PC-9 (cell line): Measurements from ENCODE around the gene DFFA. TPM values are rescaled to one million over a fixed set of nuclear protein-coding genes. Genes with fewer than 3 reads are reported as not detected.

Experiments used
- BruUV-seq: library from RNA; stranded (reverse); fragments of 400-500 nt; replicated peaks from 2 replicates; lab custom pipeline; 2021; lab: Mats Ljungman, UMichigan
- CTCF ChIA-PET: fragments of 300-600 bp; sonication (Branson Sonifier 250); formaldehyde crosslinking; loops from one replicate; lab custom pipeline; 2022; ENCODE audit warnings: antibody characterized with exemption; lab: Charles Lee
- POLR2A ChIA-PET: fragments of 300-600 bp; sonication (Branson Sonifier 250); formaldehyde crosslinking; loops from one replicate; lab custom pipeline; 2022; ENCODE audit warnings: antibody characterized with exemption; ENCODE audit not compliant: unreplicated experiment; lab: Charles Lee
- DNase-seq, 2 experiments: peaks; one replicate each; pipeline versions ENCODE4 v3.0.0 to v3.0.0-alpha.2; 2015 to 2022; ENCODE audit warnings: mixed read lengths in 1 of 2
- H2AFZ ChIP-seq: fragments of 200-600 bp; sonication (generic); 2 replicates; pipeline ENCODE4 v1.8.1; 2017; ENCODE audit warnings: antibody characterized with exemption
- H3F3A ChIP-seq: fragments of 200-600 bp; sonication (generic); 2 replicates; pipeline ENCODE4 v1.8.1; 2017; ENCODE audit warnings: antibody characterized with exemption, mild to moderate bottlenecking, low read depth; ENCODE audit not compliant: insufficient read depth
- H3K27ac ChIP-seq: fragments of 200-600 bp; sonication (generic); 2 replicates; pipeline ENCODE4 v1.6.1; 2016; ENCODE audit warnings: mixed run types
- H3K27me3 ChIP-seq: fragments of 200-600 bp; sonication (generic); 2 replicates; pipeline ENCODE4 v1.6.1; 2016; ENCODE audit warnings: low read depth, mixed run types; ENCODE audit not compliant: insufficient read depth
- H3K36me3 ChIP-seq: fragments of 200-600 bp; sonication (generic); 2 replicates; pipeline ENCODE4 v1.6.1; 2016; ENCODE audit warnings: low read depth, mixed run types
- H3K4me1 ChIP-seq: fragments of 200-600 bp; sonication (generic); replicated peaks from 2 replicates; pipeline ENCODE4 v1.6.1; 2016; ENCODE audit warnings: mixed run types; ENCODE audit not compliant: insufficient read depth
- H3K4me2 ChIP-seq: fragments of 200-600 bp; sonication (generic); 2 replicates; pipeline ENCODE4 v1.6.1; 2017; ENCODE audit warnings: mixed run types
- H3K4me3 ChIP-seq: fragments of 200-600 bp; sonication (generic); 2 replicates; pipeline ENCODE4 v1.6.1; 2016; ENCODE audit warnings: mixed run types
- H3K79me2 ChIP-seq: fragments of 200-600 bp; sonication (generic); 2 replicates; pipeline ENCODE4 v1.6.1; 2017; ENCODE audit warnings: low read depth, mixed run types
- H3K9me2 ChIP-seq: fragments of 200-600 bp; sonication (generic); 2 replicates; pipeline ENCODE4 v1.8.1; 2017; ENCODE audit warnings: mild to moderate bottlenecking; ENCODE audit not compliant: insufficient read depth
- H3K9me3 ChIP-seq: fragments of 200-600 bp; sonication (generic); 2 replicates; pipeline ENCODE4 v1.8.1; 2016; ENCODE audit warnings: low read depth; ENCODE audit not compliant: insufficient read depth
- H4K20me1 ChIP-seq: fragments of 200-600 bp; sonication (generic); 2 replicates; pipeline ENCODE4 v1.8.1; 2017; ENCODE audit not compliant: insufficient read depth
- EZH2 ChIP-seq: fragments of 200-600 bp; sonication (generic); IDR thresholded peaks from 2 replicates; pipeline ENCODE4 v1.8.0; 2017; ENCODE audit warnings: antibody characterized with exemption, low read depth
- intact Hi-C: fragments of 100-400 bp; cut with micrococcal nuclease; formaldehyde crosslinking; loops from one replicate; pipeline ENCODE4 v1.10.0; 2022; ENCODE audit not compliant: unreplicated experiment
- total RNA-seq: library from RNA; stranded (reverse); gene quantifications from 2 replicates; pipeline ENCODE4 v1.2.3, GENCODE V29; 2021
- TF ChIP-seq, protein P1 (sequence below): fragments of 200-600 bp; sonication (generic); conservative IDR thresholded peaks from 2 replicates; pipeline ENCODE4 v1.6.1; 2017; ENCODE audit warnings: mixed run types, antibody characterized with exemption, mild to moderate bottlenecking, moderate library complexity

DFFA gene
- total RNA-seq, 1 experiment from 2014 or later, result 35.2 TPM

DNA sequence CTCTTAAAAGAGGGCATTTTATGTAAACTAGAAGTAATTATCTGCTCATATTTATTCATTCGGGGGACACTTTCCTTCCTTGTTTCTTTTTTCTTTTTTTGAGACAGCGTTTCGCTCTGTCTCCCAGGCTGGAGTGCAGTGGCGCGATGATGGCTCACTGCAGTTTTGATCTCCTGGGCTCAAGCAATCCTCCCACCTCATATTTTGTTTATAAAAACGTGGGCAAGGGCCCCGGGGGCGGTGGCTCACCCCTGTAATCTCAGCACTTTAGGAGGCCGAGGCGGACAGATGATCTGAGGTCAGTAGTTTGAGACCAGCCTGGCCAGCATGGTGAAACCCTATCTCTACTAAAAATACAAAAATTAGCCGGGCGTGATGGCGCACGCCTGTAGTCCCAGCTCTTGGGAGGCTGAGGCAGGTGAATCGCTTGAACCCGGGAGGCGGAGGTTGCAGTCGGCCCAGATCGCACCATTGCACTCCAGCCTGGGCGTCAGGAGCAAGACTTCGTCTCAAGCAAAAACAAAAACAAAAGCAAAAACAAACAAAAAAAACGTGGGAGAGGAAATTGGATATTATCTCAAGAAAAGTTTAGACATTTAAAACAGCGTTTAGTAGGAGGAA is 926 bp upstream of the DFFA start:
- no TSS peak for BruUV-seq
- Histone ChIP-seq H3K4me1 (peaks cover 19% of the 10 kb centered on the region), H3K9me2 (no peaks in the 10 kb centered on the region), H3K27me3 (no peaks in the 10 kb centered on the region), H3K79me2 (peaks cover 44% of the 10 kb centered on the region), H3F3A (peaks cover 12% of the 10 kb centered on the region; the same call in 1 of the 2 replicates), H3K36me3 (no peaks in the 10 kb centered on the region), H4K20me1 (peaks cover 4% of the 10 kb centered on the region; the same call in 1 of the 2 replicates), H3K9me3 (no peaks in the 10 kb centered on the region), H3K4me2 (peak overlapping the region; percentile 84; the same call in 1 of the 2 replicates), H3K4me3 (0 out of 2 replicates have a peak overlapping the region, but pooled peaks have one; percentile 64), H2AFZ (no peak overlapping the region; the same call in 1 of the 2 replicates), H3K27ac (no peak overlapping the region)
- no peak for DNase-seq
- TF ChIP-seq, protein P1, sequence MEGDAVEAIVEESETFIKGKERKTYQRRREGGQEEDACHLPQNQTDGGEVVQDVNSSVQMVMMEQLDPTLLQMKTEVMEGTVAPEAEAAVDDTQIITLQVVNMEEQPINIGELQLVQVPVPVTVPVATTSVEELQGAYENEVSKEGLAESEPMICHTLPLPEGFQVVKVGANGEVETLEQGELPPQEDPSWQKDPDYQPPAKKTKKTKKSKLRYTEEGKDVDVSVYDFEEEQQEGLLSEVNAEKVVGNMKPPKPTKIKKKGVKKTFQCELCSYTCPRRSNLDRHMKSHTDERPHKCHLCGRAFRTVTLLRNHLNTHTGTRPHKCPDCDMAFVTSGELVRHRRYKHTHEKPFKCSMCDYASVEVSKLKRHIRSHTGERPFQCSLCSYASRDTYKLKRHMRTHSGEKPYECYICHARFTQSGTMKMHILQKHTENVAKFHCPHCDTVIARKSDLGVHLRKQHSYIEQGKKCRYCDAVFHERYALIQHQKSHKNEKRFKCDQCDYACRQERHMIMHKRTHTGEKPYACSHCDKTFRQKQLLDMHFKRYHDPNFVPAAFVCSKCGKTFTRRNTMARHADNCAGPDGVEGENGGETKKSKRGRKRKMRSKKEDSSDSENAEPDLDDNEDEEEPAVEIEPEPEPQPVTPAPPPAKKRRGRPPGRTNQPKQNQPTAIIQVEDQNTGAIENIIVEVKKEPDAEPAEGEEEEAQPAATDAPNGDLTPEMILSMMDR, result no peak
- TF ChIP-seq EZH2, result no peak
- POLR2A ChIA-PET, result interaction anchor here (0.7 kb wide), 1 partner anchor 261 kb away, joined by 5 read pairs; no protein-coding TSS in a partner anchor
- intact Hi-C loops, result no loop called here
- CTCF ChIA-PET, result interaction anchor here (0.5 to 0.6 kb wide), 2 partner anchors 44 to 1173 kb away, joined by 3 to 12 read pairs; no protein-coding TSS in a partner anchor

GRCh38 chr1:10471411-10472219 is 714 bp downstream of the DFFA start:
- peak in 1 of 2 experiments; percentile 34 for DNase-seq

DNA sequence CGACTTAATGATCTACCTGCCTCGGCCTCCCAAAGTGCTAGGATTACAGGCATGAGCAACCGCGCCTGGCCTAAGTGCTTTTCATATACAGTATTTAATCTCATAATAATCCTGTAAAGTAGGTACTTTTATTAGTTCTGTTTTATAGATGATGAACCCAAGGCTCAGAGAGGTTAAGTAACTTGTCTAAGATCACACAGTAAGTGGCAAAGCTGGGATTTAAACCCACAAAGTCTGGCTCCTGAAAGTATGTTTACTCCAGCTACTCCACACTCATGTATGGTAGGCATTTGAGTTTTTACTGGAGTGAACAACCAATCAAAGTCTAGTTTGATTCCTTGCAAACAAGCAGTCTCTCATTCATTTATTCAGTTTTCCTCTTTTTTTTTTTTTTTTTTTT is 2.3 kb downstream of the DFFA start:
- H2AFZ ChIP-seq, result no peak overlapping the region
- ChIA-PET POLR2A (no interaction called here), CTCF (no interaction called here)
- peaks cover 12% of the 10 kb centered on the region; the same call in 1 of the 2 replicates for H3F3A ChIP-seq
- DNase-seq, result no peak
- peaks cover 4% of the 10 kb centered on the region; the same call in 1 of the 2 replicates for H4K20me1 ChIP-seq
- H3K27me3 ChIP-seq, result no peaks in the 10 kb centered on the region
- intact Hi-C loops, result no loop called here
- no peak overlapping the region for H3K4me2 ChIP-seq
- no peak for TF ChIP-seq EZH2
- TF ChIP-seq, protein P1, result no peak
- peaks cover 13% of the 10 kb centered on the region for H3K79me2 ChIP-seq
- no peaks in the 10 kb centered on the region; the same call in 1 of the 2 replicates for H3K4me1 ChIP-seq
- no peaks in the 10 kb centered on the region for H3K9me2 ChIP-seq
- no peak overlapping the region for H3K4me3 ChIP-seq
- no peak overlapping the region for H3K27ac ChIP-seq
- H3K9me3 ChIP-seq, result no peaks in the 10 kb centered on the region
- BruUV-seq, result no TSS peak
- H3K36me3 ChIP-seq, result no peaks in the 10 kb centered on the region

More at GRCh38 chr1:10471411-10472219, 714 bp downstream of the DFFA start:
- no peaks in the 10 kb centered on the region for H3K36me3 ChIP-seq
- TF ChIP-seq EZH2, result no peak
- TF ChIP-seq, protein P1, result no peak
- H3K27me3 ChIP-seq, result no peaks in the 10 kb centered on the region
- peaks cover 29% of the 10 kb centered on the region for H3K79me2 ChIP-seq
- no peaks in the 10 kb centered on the region for H3K9me3 ChIP-seq
- CTCF ChIA-PET, result no interaction called here
- H4K20me1 ChIP-seq, result peaks cover 4% of the 10 kb centered on the region; the same call in 1 of the 2 replicates
- peak overlapping the region; percentile 81 for H2AFZ ChIP-seq
- peak overlapping the region; percentile 60 for H3K27ac ChIP-seq
- TSS peak; percentile 56 for BruUV-seq
- peak overlapping the region; percentile 64 for H3K4me3 ChIP-seq
- intact Hi-C loops, result no loop called here
- H3K4me2 ChIP-seq, result peak overlapping the region; percentile 84
- POLR2A ChIA-PET, result no interaction called here
- H3F3A ChIP-seq, result peaks cover 12% of the 10 kb centered on the region; the same call in 1 of the 2 replicates
- H3K9me2 ChIP-seq, result no peaks in the 10 kb centered on the region
- peaks cover 8% of the 10 kb centered on the region for H3K4me1 ChIP-seq
